Astrocyte (in vitro differentiated cells and primary cell): ENCODE results near the gene RPL39L. TPM values are rescaled to one million over a fixed set of nuclear protein-coding genes. Genes with fewer than 3 reads are reported as not detected.

ENCODE experiments used
- DNase-seq: peaks from one replicate; pipeline ENCODE4 v3.0.0-alpha.2; 2010; ENCODE audit warnings: low read depth
- FAIRE-seq: peaks from 2 replicates; lab custom pipeline; 2011; peaks lifted over from hg19 to GRCh38; lab: Jason Lieb, UNC
- H2AFZ ChIP-seq: 2 replicates; pipeline ENCODE4 v1.6.0; 2012; ENCODE audit warnings: low read depth, low read length, inconsistent platforms
- H3K27ac ChIP-seq: 2 replicates; pipeline ENCODE4 v1.5.1; 2011; ENCODE audit warnings: low read depth, low read length, inconsistent platforms
- H3K27me3 ChIP-seq: 2 replicates; pipeline ENCODE4 v1.6.0; 2011; ENCODE audit warnings: low read length, inconsistent platforms; ENCODE audit not compliant: insufficient read depth
- H3K36me3 ChIP-seq: 2 replicates; pipeline ENCODE4 v1.5.1; 2011; ENCODE audit warnings: low read length, inconsistent platforms; ENCODE audit not compliant: insufficient read depth
- H3K4me1 ChIP-seq: 2 replicates; pipeline ENCODE4 v1.5.1; 2011; ENCODE audit warnings: low read length, inconsistent platforms; ENCODE audit not compliant: insufficient read depth
- H3K4me2 ChIP-seq: 2 replicates; pipeline ENCODE4 v1.6.0; 2012; ENCODE audit warnings: low read length, inconsistent platforms
- H3K4me3 ChIP-seq: 2 replicates; pipeline ENCODE4 v1.5.1; 2011; ENCODE audit warnings: low read depth, mild to moderate bottlenecking, low read length, inconsistent platforms; ENCODE audit not compliant: insufficient read depth
- H3K79me2 ChIP-seq: 2 replicates; pipeline ENCODE4 v1.6.0; 2012; ENCODE audit warnings: mild to moderate bottlenecking, low read length, inconsistent platforms; ENCODE audit not compliant: insufficient read depth
- H3K9ac ChIP-seq: 2 replicates; pipeline ENCODE4 v1.6.0; 2012; ENCODE audit warnings: mild to moderate bottlenecking, low read length, inconsistent platforms
- H3K9me3 ChIP-seq: 2 replicates; pipeline ENCODE4 v1.5.1; 2012; ENCODE audit warnings: low read depth, mild to moderate bottlenecking, low read length, inconsistent platforms; ENCODE audit not compliant: insufficient read depth
- H4K20me1 ChIP-seq: 2 replicates; pipeline ENCODE4 v1.6.0; 2012; ENCODE audit warnings: low read length, inconsistent platforms; ENCODE audit not compliant: insufficient read depth
- H3K27ac Mint-ChIP-seq: one replicate; pipeline ENCODE4 v1.8.0; 2021; ENCODE audit warnings: mild to moderate bottlenecking, mixed read lengths; ENCODE audit not compliant: unreplicated experiment
- H3K27me3 Mint-ChIP-seq: one replicate; pipeline ENCODE4 v1.8.0; 2021; ENCODE audit warnings: low read depth, mixed read lengths; ENCODE audit not compliant: unreplicated experiment
- H3K36me3 Mint-ChIP-seq: one replicate; pipeline ENCODE4 v1.8.0; 2021; ENCODE audit warnings: low read depth, mixed read lengths; ENCODE audit not compliant: unreplicated experiment
- H3K4me1 Mint-ChIP-seq: one replicate; pipeline ENCODE4 v1.8.0; 2021; ENCODE audit warnings: low read depth, mixed read lengths; ENCODE audit not compliant: unreplicated experiment
- H3K4me3 Mint-ChIP-seq: one replicate; pipeline ENCODE4 v1.8.0; 2021; ENCODE audit warnings: mild to moderate bottlenecking, moderate library complexity, mixed read lengths; ENCODE audit not compliant: unreplicated experiment
- H3K9me3 Mint-ChIP-seq: one replicate; pipeline ENCODE4 v1.8.0; 2021; ENCODE audit warnings: mild to moderate bottlenecking, mixed read lengths; ENCODE audit not compliant: unreplicated experiment
- EZH2 ChIP-seq: IDR thresholded peaks from 2 replicates; pipeline ENCODE4 v1.6.1; 2012; ENCODE audit warnings: mild to moderate bottlenecking, low read length, inconsistent platforms; ENCODE audit not compliant: insufficient read depth
- total RNA-seq: library from RNA; stranded (reverse); gene quantifications from 2 replicates; pipeline ENCODE4 v1.2.1, GENCODE V29; 2021
- TF ChIP-seq, protein P1 (sequence below): IDR thresholded peaks from 2 replicates; pipeline ENCODE4 v1.5.1; 2011; ENCODE audit warnings: low read depth, mild to moderate bottlenecking, inconsistent platforms, low read length, moderate library complexity; ENCODE audit not compliant: insufficient read depth

RPL39L gene
- total RNA-seq, 1 donor from 2014 or later = 6.5 TPM

DNA sequence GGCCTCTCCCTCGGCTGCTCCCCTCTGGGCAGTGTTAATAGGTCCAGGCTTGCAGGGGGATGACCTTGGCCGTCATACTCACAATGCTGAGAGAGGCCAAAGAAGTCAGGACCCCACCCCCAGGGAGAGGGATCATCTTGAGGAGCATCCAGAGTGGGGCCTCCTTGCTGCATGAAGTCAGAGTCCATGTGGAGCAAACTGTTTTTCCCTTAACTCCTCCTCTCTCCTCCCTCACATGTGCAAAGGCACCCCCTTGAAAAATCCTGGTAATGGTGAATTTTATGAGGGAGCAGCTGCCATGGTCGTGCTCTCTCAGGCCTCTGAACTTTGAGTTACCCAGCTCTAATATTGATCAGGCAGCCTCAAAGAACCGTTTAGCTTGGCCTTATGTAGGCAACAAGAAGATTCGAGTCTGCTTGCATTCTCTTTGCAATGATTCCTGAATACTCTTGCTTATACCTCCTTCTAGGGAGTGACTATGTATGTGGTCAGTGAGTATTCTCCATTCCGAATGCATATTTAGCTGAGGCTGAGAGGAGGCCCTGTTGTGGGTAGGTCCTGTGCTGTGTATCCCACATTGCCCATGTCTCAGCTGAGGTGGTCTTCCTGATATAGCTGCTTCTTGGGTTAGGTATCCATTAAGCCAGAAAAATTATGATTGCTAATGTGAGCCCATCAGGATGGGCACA is 23.1 kb upstream of the RPL39L start:
- TF ChIP-seq, protein P1, sequence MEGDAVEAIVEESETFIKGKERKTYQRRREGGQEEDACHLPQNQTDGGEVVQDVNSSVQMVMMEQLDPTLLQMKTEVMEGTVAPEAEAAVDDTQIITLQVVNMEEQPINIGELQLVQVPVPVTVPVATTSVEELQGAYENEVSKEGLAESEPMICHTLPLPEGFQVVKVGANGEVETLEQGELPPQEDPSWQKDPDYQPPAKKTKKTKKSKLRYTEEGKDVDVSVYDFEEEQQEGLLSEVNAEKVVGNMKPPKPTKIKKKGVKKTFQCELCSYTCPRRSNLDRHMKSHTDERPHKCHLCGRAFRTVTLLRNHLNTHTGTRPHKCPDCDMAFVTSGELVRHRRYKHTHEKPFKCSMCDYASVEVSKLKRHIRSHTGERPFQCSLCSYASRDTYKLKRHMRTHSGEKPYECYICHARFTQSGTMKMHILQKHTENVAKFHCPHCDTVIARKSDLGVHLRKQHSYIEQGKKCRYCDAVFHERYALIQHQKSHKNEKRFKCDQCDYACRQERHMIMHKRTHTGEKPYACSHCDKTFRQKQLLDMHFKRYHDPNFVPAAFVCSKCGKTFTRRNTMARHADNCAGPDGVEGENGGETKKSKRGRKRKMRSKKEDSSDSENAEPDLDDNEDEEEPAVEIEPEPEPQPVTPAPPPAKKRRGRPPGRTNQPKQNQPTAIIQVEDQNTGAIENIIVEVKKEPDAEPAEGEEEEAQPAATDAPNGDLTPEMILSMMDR = no peak
- no peak for TF ChIP-seq EZH2
- no peak overlapping the region for H3K4me2 ChIP-seq
- Mint-ChIP-seq H3K36me3 (no peaks in the 10 kb centered on the region), H3K4me3 (no peak overlapping the region), H3K4me1 (peaks cover 2% of the 10 kb centered on the region), H3K27me3 (peaks cover 21% of the 10 kb centered on the region), H3K27ac (no peak overlapping the region), H3K9me3 (peaks cover 12% of the 10 kb centered on the region)
- H2AFZ ChIP-seq = no peak overlapping the region
- no peaks in the 10 kb centered on the region for H3K36me3 ChIP-seq
- no peak overlapping the region for H3K9ac ChIP-seq
- H3K4me3 ChIP-seq = no peak overlapping the region
- H4K20me1 ChIP-seq = no peaks in the 10 kb centered on the region
- FAIRE-seq (no peak), DNase-seq (no peak)
- H3K4me1 ChIP-seq = peaks cover 2% of the 10 kb centered on the region
- no peaks in the 10 kb centered on the region for H3K79me2 ChIP-seq
- peaks cover 12% of the 10 kb centered on the region for H3K27me3 ChIP-seq
- peaks cover 4% of the 10 kb centered on the region for H3K9me3 ChIP-seq
- no peak overlapping the region for H3K27ac ChIP-seq

DNA sequence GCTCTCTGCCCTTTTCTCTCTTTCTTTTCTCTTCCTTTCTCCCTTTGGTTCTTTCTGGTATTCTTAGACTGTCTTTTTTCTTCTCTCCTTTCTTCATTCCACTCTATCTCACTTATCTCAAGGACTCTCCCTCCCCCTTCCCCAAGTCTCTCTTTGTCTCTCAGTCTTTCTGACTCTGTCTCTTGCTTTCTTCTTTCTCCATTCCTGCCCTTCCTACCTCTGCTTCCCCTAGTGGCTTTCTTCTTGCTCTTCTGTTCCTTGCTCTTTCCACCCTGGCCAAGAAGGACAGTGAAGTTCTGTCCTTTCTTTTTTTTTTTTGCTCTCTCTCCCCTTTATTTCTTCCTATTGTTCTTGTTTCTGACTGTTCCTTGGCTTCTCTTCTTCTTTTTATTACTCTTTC is 22.3 kb upstream of the RPL39L start:
- no peak for TF ChIP-seq EZH2
- TF ChIP-seq, protein P1 = no peak
- no peak overlapping the region for H3K27ac Mint-ChIP-seq
- no peak overlapping the region for H3K4me3 Mint-ChIP-seq

DNA sequence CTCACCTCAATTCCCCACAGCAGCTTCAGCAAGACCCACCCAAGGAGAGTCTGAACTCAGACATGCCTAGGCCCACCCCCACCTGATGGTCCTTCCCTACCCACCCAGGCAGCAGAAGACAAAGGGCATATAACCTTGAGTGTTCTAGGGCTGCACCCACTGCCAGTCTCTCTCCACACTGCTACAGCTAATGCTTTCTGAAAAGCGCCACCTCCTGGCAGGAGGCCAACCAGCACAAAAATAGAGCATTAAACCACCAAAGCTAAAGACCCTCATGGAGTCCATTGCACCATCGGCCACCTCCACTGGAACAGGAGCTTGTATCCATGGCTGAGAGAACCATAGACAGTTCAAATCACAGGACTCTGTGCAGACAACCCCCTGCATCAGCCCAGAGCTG is 11.3 kb upstream of the RPL39L start:
- no peak overlapping the region for H3K27ac Mint-ChIP-seq
- Histone ChIP-seq H2AFZ (no peak overlapping the region), H3K27ac (no peak overlapping the region), H3K4me3 (no peak overlapping the region), H3K9me3 (no peaks in the 10 kb centered on the region), H3K4me2 (no peak overlapping the region), H3K9ac (no peak overlapping the region), H3K36me3 (no peaks in the 10 kb centered on the region), H3K79me2 (no peaks in the 10 kb centered on the region), H4K20me1 (no peaks in the 10 kb centered on the region), H3K4me1 (no peaks in the 10 kb centered on the region), H3K27me3 (peaks cover 5% of the 10 kb centered on the region)
- no peaks in the 10 kb centered on the region for H3K4me1 Mint-ChIP-seq
- DNase-seq (no peak), FAIRE-seq (no peak)
- peaks cover 10% of the 10 kb centered on the region for H3K27me3 Mint-ChIP-seq
- peaks cover 6% of the 10 kb centered on the region for H3K9me3 Mint-ChIP-seq
- H3K4me3 Mint-ChIP-seq = no peak overlapping the region
- TF ChIP-seq, protein P1 = no peak
- no peak for TF ChIP-seq EZH2
- H3K36me3 Mint-ChIP-seq = no peaks in the 10 kb centered on the region

More for the DNA sequence above, 22.3 kb upstream of the RPL39L start:
- no peaks in the 10 kb centered on the region for H4K20me1 ChIP-seq
- no peaks in the 10 kb centered on the region for H3K36me3 ChIP-seq
- no peaks in the 10 kb centered on the region for H3K36me3 Mint-ChIP-seq
- H3K27ac ChIP-seq = no peak overlapping the region
- peaks cover 12% of the 10 kb centered on the region for H3K27me3 ChIP-seq
- peaks cover 4% of the 10 kb centered on the region for H3K9me3 ChIP-seq
- H3K4me2 ChIP-seq = no peak overlapping the region
- no peak overlapping the region for H3K4me3 ChIP-seq
- peaks cover 2% of the 10 kb centered on the region for H3K4me1 ChIP-seq
- no peaks in the 10 kb centered on the region for H3K79me2 ChIP-seq
- peaks cover 21% of the 10 kb centered on the region for H3K27me3 Mint-ChIP-seq
- H2AFZ ChIP-seq = no peak overlapping the region
- DNase-seq = no peak
- FAIRE-seq = no peak
- H3K4me1 Mint-ChIP-seq = peaks cover 2% of the 10 kb centered on the region
- no peak overlapping the region for H3K9ac ChIP-seq
- H3K9me3 Mint-ChIP-seq = peaks cover 12% of the 10 kb centered on the region
